Lower lobe of right lung (tissue), 2 donors: ENCODE measurements around the gene PSEN2. TPM values are rescaled to one million over a fixed set of nuclear protein-coding genes. Genes with fewer than 3 reads are reported as not detected.
A peak's percentile ranks its signal among the peaks of the same experiment; 100 is the strongest.

ENCODE experiments used
- ATAC-seq, 2 donors: fragments of 200-7000 bp; cut with Tn5 transposase; one replicate each; pipeline ENCODE4 v1.9.1; 2020 to 2022; ENCODE audit warnings: mild to moderate bottlenecking in 2 of 2, moderate library complexity in 2 of 2
- DNase-seq: peaks from one replicate; pipeline ENCODE4 v3.0.0-alpha.2; 2020
- H3K27ac ChIP-seq: fragments of 200-600 bp; one replicate; pipeline ENCODE4 v1.8.0; 2022
- H3K27me3 ChIP-seq: fragments of 200-600 bp; one replicate; pipeline ENCODE4 v1.8.0; 2022; ENCODE audit warnings: low read depth
- H3K36me3 ChIP-seq: fragments of 200-600 bp; one replicate; pipeline ENCODE4 v1.8.0; 2022; ENCODE audit warnings: mild to moderate bottlenecking
- H3K4me1 ChIP-seq: fragments of 200-600 bp; one replicate; pipeline ENCODE4 v1.8.0; 2022
- H3K4me3 ChIP-seq: fragments of 200-600 bp; one replicate; pipeline ENCODE4 v1.8.0; 2022; ENCODE audit warnings: mild to moderate bottlenecking
- H3K9me3 ChIP-seq: fragments of 200-600 bp; one replicate; pipeline ENCODE4 v1.8.0; 2022
- CTCF ChIP-seq: fragments of 200-600 bp; IDR thresholded peaks from one replicate; pipeline ENCODE4 v1.8.0; 2022; ENCODE audit warnings: antibody characterized with exemption, mild to moderate bottlenecking
- intact Hi-C: fragments of 100-400 bp; cut with DNase I; formaldehyde crosslinking; loops from one replicate; pipeline ENCODE4 v1.11.0; 2022
- total RNA-seq: library from RNA; stranded (reverse); fragmentation: NEBNext Ultra II Directional; extraction: Animal tissue kit (Norgen Biotek cat#: 25700); gene quantifications from one replicate; pipeline ENCODE4 v1.2.1, GENCODE V29; 2021
- donor health status: DM: no; HTN: yes; CAD: no; lungs with severe emphysema.

Gene PSEN2
- total RNA-seq, 1 donor from 2014 or later, result 26.6 TPM

DNA sequence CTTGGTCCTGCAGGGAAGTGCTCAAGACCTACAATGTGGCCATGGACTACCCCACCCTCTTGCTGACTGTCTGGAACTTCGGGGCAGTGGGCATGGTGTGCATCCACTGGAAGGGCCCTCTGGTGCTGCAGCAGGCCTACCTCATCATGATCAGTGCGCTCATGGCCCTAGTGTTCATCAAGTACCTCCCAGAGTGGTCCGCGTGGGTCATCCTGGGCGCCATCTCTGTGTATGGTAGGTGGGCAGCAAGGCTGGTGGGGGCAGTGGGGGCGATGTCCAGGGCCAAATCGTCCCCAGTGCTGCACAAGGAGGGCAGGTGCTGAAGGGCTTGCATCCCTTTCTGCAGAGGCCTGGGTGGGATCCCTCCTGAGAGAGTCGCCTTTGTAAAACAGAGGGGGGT, 18.4 kb downstream of the PSEN2 start:
- no peak for ATAC-seq
- Histone ChIP-seq H3K36me3 (peaks cover 74% of the 10 kb centered on the region), H3K27me3 (no peaks in the 10 kb centered on the region), H3K9me3 (no peaks in the 10 kb centered on the region), H3K4me1 (peaks cover 31% of the 10 kb centered on the region), H3K4me3 (no peak overlapping the region), H3K27ac (no peak overlapping the region)
- no peak for DNase-seq
- intact Hi-C loops, result no loop called here
- no peak for TF ChIP-seq CTCF

DNA sequence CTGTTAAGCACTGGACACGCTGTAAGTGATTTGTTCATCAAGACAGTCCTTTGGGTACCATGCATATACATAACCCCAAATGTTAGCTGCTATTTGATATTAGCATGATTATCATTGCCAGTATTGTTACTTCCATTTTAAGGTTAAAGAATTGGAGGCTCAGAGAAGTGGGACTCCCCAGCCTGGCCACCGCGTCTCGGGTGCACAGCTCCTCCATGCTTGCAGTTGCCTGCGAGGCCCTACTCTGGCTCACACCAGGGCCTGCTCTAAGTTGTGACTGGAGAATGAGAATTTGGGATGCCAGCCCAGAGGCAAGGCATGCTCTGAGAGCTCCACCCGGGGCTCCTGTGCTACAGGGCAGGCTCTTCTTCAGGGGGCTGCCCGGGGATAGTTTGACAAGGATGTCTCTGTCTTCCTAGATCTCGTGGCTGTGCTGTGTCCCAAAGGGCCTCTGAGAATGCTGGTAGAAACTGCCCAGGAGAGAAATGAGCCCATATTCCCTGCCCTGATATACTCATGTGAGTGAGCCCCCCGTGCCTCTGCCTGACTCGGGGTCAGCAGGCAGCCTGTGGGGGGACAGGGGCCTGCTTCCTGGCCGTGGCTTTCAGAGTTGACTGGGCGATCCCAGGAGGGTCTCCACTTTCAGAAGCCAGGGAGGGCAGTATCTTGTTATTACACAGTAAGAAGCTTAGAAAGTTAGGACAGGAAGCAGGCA, 19.4 kb downstream of the PSEN2 start:
- ATAC-seq (no peak), DNase-seq (no peak)
- Histone ChIP-seq H3K27ac (no peak overlapping the region), H3K4me3 (no peak overlapping the region), H3K9me3 (no peaks in the 10 kb centered on the region), H3K4me1 (peaks cover 28% of the 10 kb centered on the region), H3K36me3 (peaks cover 83% of the 10 kb centered on the region), H3K27me3 (no peaks in the 10 kb centered on the region)
- no peak for TF ChIP-seq CTCF
- intact Hi-C loops, result no loop called here

DNA sequence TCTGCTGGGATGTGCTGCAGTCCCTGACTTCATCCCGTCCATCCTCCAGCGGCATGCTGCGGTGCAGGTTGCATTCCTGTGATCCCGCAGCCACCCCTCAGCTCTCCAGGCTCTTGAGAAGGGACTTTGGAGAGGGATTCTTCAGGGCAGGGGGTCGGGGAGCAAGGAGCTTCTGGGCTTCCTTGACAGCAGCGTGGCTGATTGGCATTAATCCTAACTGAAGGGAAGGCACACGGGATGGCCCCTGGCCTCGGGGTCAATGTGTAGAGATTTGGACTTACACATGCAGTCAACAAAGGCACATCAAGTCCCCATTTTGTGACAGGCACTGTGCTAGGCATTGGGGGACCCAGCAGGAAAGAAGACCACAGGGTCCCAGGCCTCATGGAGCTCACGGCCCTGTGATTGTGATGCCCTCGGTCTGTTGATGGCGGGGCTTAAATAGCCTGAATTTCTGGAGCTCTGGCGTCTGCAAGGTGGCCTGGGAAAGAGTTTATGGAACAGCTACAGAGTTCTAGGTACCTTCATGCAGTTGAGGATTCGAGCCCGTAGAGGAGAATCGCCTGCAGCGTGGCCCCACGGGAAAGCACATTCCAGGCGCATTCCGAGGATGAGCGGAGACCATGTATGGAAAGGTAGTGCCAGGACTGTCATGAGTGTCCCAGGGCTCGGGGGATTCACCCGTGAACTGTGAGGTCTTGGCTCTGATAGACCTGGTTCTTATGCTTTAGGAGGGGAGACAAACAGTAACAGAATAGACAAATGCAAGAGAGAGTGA, 20.1 kb downstream of the PSEN2 start:
- ATAC-seq, result no peak
- DNase-seq, result no peak

DNA sequence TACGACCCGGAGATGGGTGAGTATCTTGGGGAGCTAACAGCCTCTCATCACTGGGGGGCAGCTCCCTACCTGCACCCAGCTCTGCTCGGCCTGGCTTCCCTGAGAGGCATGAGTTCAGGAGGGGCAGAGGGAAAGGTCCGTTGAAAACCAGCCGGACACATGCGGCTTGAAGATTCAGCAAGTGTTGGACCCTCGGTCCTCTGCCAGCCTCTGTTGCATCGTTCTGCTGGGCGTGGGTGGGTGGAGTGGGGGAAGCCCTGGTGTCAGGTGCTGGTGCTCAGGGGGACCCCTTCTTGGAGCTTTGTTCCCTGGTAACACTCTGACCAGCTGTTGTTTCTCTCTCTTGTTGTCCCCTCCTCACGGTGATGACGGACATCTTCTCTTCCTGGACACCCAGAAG, 20.9 kb downstream of the PSEN2 start:
- no peaks in the 10 kb centered on the region for H3K27me3 ChIP-seq
- ATAC-seq (no peak), DNase-seq (no peak)
- TF ChIP-seq CTCF, result no peak
- no peak overlapping the region for H3K27ac ChIP-seq
- no peak overlapping the region for H3K4me3 ChIP-seq
- peaks cover 88% of the 10 kb centered on the region for H3K36me3 ChIP-seq
- no peaks in the 10 kb centered on the region for H3K9me3 ChIP-seq
- H3K4me1 ChIP-seq, result peaks cover 14% of the 10 kb centered on the region
- intact Hi-C loops, result no loop called here

More for the DNA sequence above, 20.1 kb downstream of the PSEN2 start:
- no peak for TF ChIP-seq CTCF
- peaks cover 22% of the 10 kb centered on the region for H3K4me1 ChIP-seq
- H3K36me3 ChIP-seq, result peaks cover 88% of the 10 kb centered on the region
- no peak overlapping the region for H3K4me3 ChIP-seq
- no peak overlapping the region for H3K27ac ChIP-seq
- intact Hi-C loops, result no loop called here
- no peaks in the 10 kb centered on the region for H3K9me3 ChIP-seq
- no peaks in the 10 kb centered on the region for H3K27me3 ChIP-seq

GRCh38 chr1:226891846-226892523, 21.6 kb downstream of the PSEN2 start:
- ATAC-seq (peak in 1 of 2 donors; percentile 20), DNase-seq (no peak)
- TF ChIP-seq CTCF, result no peak
- intact Hi-C loops, result no loop called here
- Histone ChIP-seq H3K27me3 (no peaks in the 10 kb centered on the region), H3K27ac (peak overlapping the region; percentile 36), H3K9me3 (no peaks in the 10 kb centered on the region), H3K4me1 (peaks cover 8% of the 10 kb centered on the region), H3K4me3 (no peak overlapping the region), H3K36me3 (peaks cover 88% of the 10 kb centered on the region)
